Measurements from ENCODE around the gene CNPY2. TPM values are rescaled to one million over a fixed set of nuclear protein-coding genes. Genes with fewer than 3 reads are reported as not detected.
"Not testable (repeated sequence)": the region's sequence is repeated elsewhere in the genome, so short reads cannot be mapped to it uniquely, and the experiment has no call there.

CNPY2 gene
- total RNA-seq, 4 donors from 2014 or later: 23.3 to 40.9 (median 37.7) TPM

- no peak overlapping the region for H3K4me3 ChIP-seq (ENCODE audit: low read depth, poor library complexity, severe bottlenecking)
- 23 to 36% methylated on average over 1 of the region's 1 CpG for WGBS, 2 donors
- TF ChIP-seq CTCF (IDR thresholded peaks at IDR 0.05) (no peak), POLR2A (IDR thresholded peaks at IDR 0.05) (no peak)
- DNase-seq (ENCODE audit: low spot score in 2 of 2): no peak
- intact Hi-C loops (cut with DNase I; ENCODE audit: low total_unique reads): no loop called here
These were observed 25.8 kb upstream of the CNPY2 start for GRCh38 chr12:56341616-56342015.

- DNase-seq (ENCODE audit: low spot score in 2 of 2): no peak
- no peak for TF ChIP-seq POLR2A (IDR thresholded peaks at IDR 0.05)
- no peak for TF ChIP-seq CTCF (IDR thresholded peaks at IDR 0.05)
- H3K4me3 ChIP-seq (ENCODE audit: low read depth, poor library complexity, severe bottlenecking): no peak overlapping the region
- WGBS, 2 donors: 92 to 95% methylated on average over 1 of the region's 1 CpG
- intact Hi-C loops (cut with DNase I; ENCODE audit: low total_unique reads): no loop called here
These were observed 23.3 kb upstream of the CNPY2 start for GRCh38 chr12:56339158-56339422.

GRCh38 chr12:56338308-56339157, 22.7 kb upstream of the CNPY2 start, which contains the start of gene IL23A:
Gene IL23A (plus strand): TSS chr12:56338884. CDS start chr12:56339045, 161 bp downstream.
- intact Hi-C loops (cut with DNase I; ENCODE audit: low total_unique reads): no loop called here
- no peak for TF ChIP-seq POLR2A (IDR thresholded peaks at IDR 0.05)
- no peak for TF ChIP-seq CTCF (IDR thresholded peaks at IDR 0.05)
- WGBS, 2 donors: 33% methylated on average over 9 of the region's 9 CpGs
- no peak within 1 kb of the TSS for H3K4me3 ChIP-seq (ENCODE audit: low read depth, poor library complexity, severe bottlenecking)
- no peak for DNase-seq (ENCODE audit: low spot score in 2 of 2)

GRCh38 chr12:56337753-56338251, 22.0 kb upstream of the CNPY2 start:
- intact Hi-C loops (cut with DNase I; ENCODE audit: low total_unique reads): no loop called here
- WGBS, 2 donors: 80 to 86% methylated on average over 8 of the region's 8 CpGs
- TF ChIP-seq POLR2A (IDR thresholded peaks at IDR 0.05) (no peak), CTCF (IDR thresholded peaks at IDR 0.05) (no peak)
- no peak overlapping the region for H3K4me3 ChIP-seq (ENCODE audit: low read depth, poor library complexity, severe bottlenecking)
- DNase-seq (ENCODE audit: low spot score in 2 of 2): no peak

GRCh38 chr12:56336361-56337167, 20.8 kb upstream of the CNPY2 start:
- intact Hi-C loops (cut with DNase I; ENCODE audit: low total_unique reads): no loop called here
- TF ChIP-seq CTCF (IDR thresholded peaks at IDR 0.05): no peak
- TF ChIP-seq POLR2A (IDR thresholded peaks at IDR 0.05): no peak
- no peak overlapping the region for H3K4me3 ChIP-seq (ENCODE audit: low read depth, poor library complexity, severe bottlenecking)
- WGBS, 2 donors: 69 to 75% methylated on average over 9 of the region's 9 CpGs
- DNase-seq (ENCODE audit: low spot score in 2 of 2): no peak

GRCh38 chr12:56335527-56335926, 19.7 kb upstream of the CNPY2 start:
- H3K4me3 ChIP-seq (ENCODE audit: low read depth, poor library complexity, severe bottlenecking); intact Hi-C loops (cut with DNase I; ENCODE audit: low total_unique reads); DNase-seq (ENCODE audit: low spot score in 2 of 2): not testable (repeated sequence)
- WGBS, 2 donors: 91 to 94% methylated on average over 8 of the region's 8 CpGs
